Activated CD8-positive, alpha-beta memory T cell treated with anti-CD3 and anti-CD28 coated beads, Interleukin-2, amount 50 U/mL, for 4 hours (primary cell): Measurements from ENCODE around the gene DYRK3.
"Not testable (repeated sequence)": the region's sequence is repeated elsewhere in the genome, so short reads cannot be mapped to it uniquely, and the experiment has no call there.

Experiments
- DNase-seq: peaks from one replicate; pipeline ENCODE4 v3.0.0-alpha.2; 2020

Gene DYRK3

GRCh38 chr1:206635080-206635977 lies at the start of gene DYRK3:
Gene DYRK3, plus strand, starts transcription at chr1:206635536. Its CDS starts 168 bp downstream, at chr1:206635704.
- DNase-seq, result peak; percentile 93

GRCh38 chr1:206586501-206587445 lies 48.6 kb upstream of the DYRK3 start:
- no peak for DNase-seq

GRCh38 chr1:206587904-206588303 lies 47.4 kb upstream of the DYRK3 start:
- no peak for DNase-seq

- DNase-seq, result no peak
Measured at GRCh38 chr1:206588492-206588891, 46.8 kb upstream of the DYRK3 start.

GRCh38 chr1:206589206-206589605 lies 46.1 kb upstream of the DYRK3 start:
- DNase-seq, result no peak

- DNase-seq, result peak; percentile 63
Measured at GRCh38 chr1:206590025-206590758, 45.1 kb upstream of the DYRK3 start.

GRCh38 chr1:206591226-206591625 lies 44.1 kb upstream of the DYRK3 start:
- DNase-seq, result no peak

- no peak for DNase-seq
Measured at GRCh38 chr1:206591696-206592095, 43.6 kb upstream of the DYRK3 start.

- no peak for DNase-seq
Measured at GRCh38 chr1:206593351-206593925, 41.9 kb upstream of the DYRK3 start.

- DNase-seq, result no peak
Measured at GRCh38 chr1:206595581-206596318, 39.6 kb upstream of the DYRK3 start.

- DNase-seq, result no peak
Measured at GRCh38 chr1:206596319-206596666, 39.0 kb upstream of the DYRK3 start.

- DNase-seq, result no peak
Measured at GRCh38 chr1:206600527-206600926, 34.8 kb upstream of the DYRK3 start.

GRCh38 chr1:206604861-206605260 lies 30.5 kb upstream of the DYRK3 start:
- no peak for DNase-seq

- DNase-seq, result no peak
Measured at GRCh38 chr1:206606867-206607266, 28.5 kb upstream of the DYRK3 start.

GRCh38 chr1:206608108-206608698 lies 27.1 kb upstream of the DYRK3 start:
- peak; percentile 62 for DNase-seq

GRCh38 chr1:206609229-206609991 lies 25.9 kb upstream of the DYRK3 start:
- DNase-seq, result no peak

- peak; percentile 95 for DNase-seq
Measured at GRCh38 chr1:206612129-206612876, 23.0 kb upstream of the DYRK3 start, which contains the start of gene EIF2D. Gene EIF2D, minus strand, starts transcription at chr1:206612465. Its CDS starts 123 bp downstream, at chr1:206612342.

- DNase-seq, result not testable (repeated sequence)
Measured at GRCh38 chr1:206626396-206626795, 8.9 kb upstream of the DYRK3 start.

GRCh38 chr1:206628916-206629315 lies 6.4 kb upstream of the DYRK3 start:
- no peak for DNase-seq

- no peak for DNase-seq
Measured at GRCh38 chr1:206631085-206631509, 4.2 kb upstream of the DYRK3 start.
